ENCODE data around the gene EED.

The EED gene

GRCh38 chr11:86246293-86246675, 1.7 kb downstream of the EED start:
- no peak for TF ChIP-seq CTCF (IDR thresholded peaks at IDR 0.05)
- Histone ChIP-seq H3K27ac (no peak overlapping the region), H3K4me1 (peaks cover 0 to 33% (median 15%) of the 10 kb centered on the region in 4 donors), H3K36me3 (no peaks in the 10 kb centered on the region), H3K9me3 (no peaks in the 10 kb centered on the region), H3K27me3 (no peaks in the 10 kb centered on the region), H3K4me3 (peak overlapping the region; percentile 76 to 81)
- intact Hi-C loops (cut with DNase I; ENCODE audit: low total_unique reads) = no loop called here
- DNase-seq = no peak

GRCh38 chr11:86247608-86248007, 3.1 kb downstream of the EED start:
- no peaks in the 10 kb centered on the region for H3K36me3 ChIP-seq
- no peaks in the 10 kb centered on the region for H3K9me3 ChIP-seq
- TF ChIP-seq CTCF (IDR thresholded peaks at IDR 0.05) = no peak
- no peak for DNase-seq
- no peak overlapping the region for H3K27ac ChIP-seq
- H3K27me3 ChIP-seq = no peaks in the 10 kb centered on the region
- intact Hi-C loops (cut with DNase I; ENCODE audit: low total_unique reads) = no loop called here
- peaks cover 0 to 36% (median 15%) of the 10 kb centered on the region in 4 donors for H3K4me1 ChIP-seq
- H3K4me3 ChIP-seq = no peak overlapping the region

- no peak for TF ChIP-seq CTCF (IDR thresholded peaks at IDR 0.05)
- Histone ChIP-seq H3K9me3 (no peaks in the 10 kb centered on the region), H3K36me3 (no peaks in the 10 kb centered on the region), H3K4me3 (no peak overlapping the region), H3K27me3 (no peaks in the 10 kb centered on the region), H3K4me1 (peaks cover 0 to 36% (median 15%) of the 10 kb centered on the region in 4 donors), H3K27ac (no peak overlapping the region)
- intact Hi-C loops (cut with DNase I; ENCODE audit: low total_unique reads) = no loop called here
- no peak for DNase-seq
These were observed 4.1 kb downstream of the EED start for GRCh38 chr11:86248609-86249008.

GRCh38 chr11:86249307-86250098, 5.0 kb downstream of the EED start:
- Histone ChIP-seq H3K4me1 (peaks cover 0 to 33% (median 15%) of the 10 kb centered on the region in 4 donors), H3K27me3 (no peaks in the 10 kb centered on the region), H3K36me3 (no peaks in the 10 kb centered on the region), H3K27ac (no peak overlapping the region), H3K4me3 (no peak overlapping the region), H3K9me3 (no peaks in the 10 kb centered on the region)
- DNase-seq = no peak
- intact Hi-C loops (cut with DNase I; ENCODE audit: low total_unique reads) = no loop called here
- TF ChIP-seq CTCF (IDR thresholded peaks at IDR 0.05) = no peak

GRCh38 chr11:86251345-86251744, 6.8 kb downstream of the EED start:
- no peaks in the 10 kb centered on the region for H3K27me3 ChIP-seq
- no peak overlapping the region for H3K27ac ChIP-seq
- peaks cover 0 to 30% (median 11%) of the 10 kb centered on the region in 4 donors for H3K4me1 ChIP-seq
- peaks cover 0 to 7% (median 0%) of the 10 kb centered on the region in 3 donors for H3K36me3 ChIP-seq
- H3K4me3 ChIP-seq = no peak overlapping the region
- intact Hi-C loops (cut with DNase I; ENCODE audit: low total_unique reads) = no loop called here
- no peak for DNase-seq
- H3K9me3 ChIP-seq = no peaks in the 10 kb centered on the region
- TF ChIP-seq CTCF (IDR thresholded peaks at IDR 0.05) = no peak

Data from tibial artery (tissue), 4 donors.